Heart left ventricle (tissue), 13 donors: Measurements from ENCODE around the gene HS6ST1.

Source experiments
- CTCF ChIP-seq, 12 donors: fragments of 200-600 bp; sonication (generic) in 4 of 12; IDR thresholded peaks; one replicate each; pipeline versions ENCODE4 v1.5.0 to v1.8.0; 2018 to 2022; ENCODE audit warnings: antibody characterized with exemption in 12 of 12, mild to moderate bottlenecking in 5 of 12
- POLR2A ChIP-seq, 2 donors: fragments of 450-650 bp; IDR thresholded peaks; one replicate each; pipeline ENCODE4 v1.6.1; 2017; ENCODE audit warnings: antibody characterized with exemption in 2 of 2, mild to moderate bottlenecking in 2 of 2, moderate library complexity in 2 of 2
- donor health status: ischemic (EF 13 %, LVEDD 7.1; RV severe dilation, severe dysfunction).
- donor health status: DM: no; HTN: yes; CAD: no.
- donor health status: DM: no; HTN: no; CAD: no.
- donor health status: ischemic (EF 25% LVEDD 6.9; RV normal size, moderate dysfunction).
- donor health status: ischemic (EF 25% LVEDD 5.7; RV mildly dilated, moderate dysfunction).
- donor health status: ischemic (EF 35%, LVEDD 5.7; RV mildly dilated, moderate dysfunction).
- donor health status: nonischemic (EF 11% LVEDD 7.7; RV severe dilation, severe dysfunction).
- donor health status: DM: yes; HTN: yes; CAD: no.
- donor health status: PGD.
- donor health status: ischemic (EF 29% LVEDD 5.4; RV normal size, mild dysfunction).
- donor health status: nonischemic (EF 23%, LVEDD 6.1; RV moderate dilation, normal function).

GRCh38 chr2:128357506-128358370 lies 39.1 kb upstream of the HS6ST1 start:
- TF ChIP-seq POLR2A (IDR thresholded peaks at IDR 0.05) (no peak), CTCF (IDR thresholded peaks at IDR 0.05) (no peak)
